BLaER1 treated with 17β-estradiol and CSF1 and Interleukin-3, amounts not matched to agents 10 nM and 100 nM (cell line): ENCODE results near the gene DHX38.
"Not testable (repeated sequence)": the region's sequence is repeated elsewhere in the genome, so short reads cannot be mapped to it uniquely, and the experiment has no call there.

ENCODE experiments used
- H3K27ac ChIP-seq, 11 experiments: shearing (Covaris generic); formaldehyde crosslinking; 2 replicates each; pipeline ENCODE4 v1.8.1; 2022
- H3K27me3 ChIP-seq, 11 experiments: shearing (Covaris generic); formaldehyde crosslinking; 2 replicates each; pipeline ENCODE4 v1.8.1; 2022
- H3K36me3 ChIP-seq, 11 experiments: shearing (Covaris generic); formaldehyde crosslinking; 2 replicates each; pipeline ENCODE4 v1.8.1; 2022
- H3K4me1 ChIP-seq, 10 experiments: shearing (Covaris generic); formaldehyde crosslinking; 2 replicates each; pipeline ENCODE4 v1.8.1; 2022
- H3K4me2 ChIP-seq, 11 experiments: shearing (Covaris generic); formaldehyde crosslinking; 2 replicates each; pipeline ENCODE4 v1.8.1; 2022
- H3K4me3 ChIP-seq, 10 experiments: shearing (Covaris generic); formaldehyde crosslinking; 2 replicates each; pipeline ENCODE4 v1.8.1; 2022
- H3K9ac ChIP-seq, 11 experiments: shearing (Covaris generic); formaldehyde crosslinking; 2 replicates each; pipeline ENCODE4 v1.8.1; 2022
- H3K9me3 ChIP-seq, 11 experiments: shearing (Covaris generic); formaldehyde crosslinking; replicated peaks in 1 of 11; 2 replicates each; pipeline ENCODE4 v1.8.1; 2022
- H4K20me1 ChIP-seq, 11 experiments: shearing (Covaris generic); formaldehyde crosslinking; 2 replicates each; pipeline ENCODE4 v1.8.1; 2022
- Cebpa-rat ChIP-seq, 11 experiments: shearing (Covaris generic); IDR thresholded peaks; 2 replicates each; pipeline ENCODE4 v1.8.1; 2022

DHX38 gene

DNA sequence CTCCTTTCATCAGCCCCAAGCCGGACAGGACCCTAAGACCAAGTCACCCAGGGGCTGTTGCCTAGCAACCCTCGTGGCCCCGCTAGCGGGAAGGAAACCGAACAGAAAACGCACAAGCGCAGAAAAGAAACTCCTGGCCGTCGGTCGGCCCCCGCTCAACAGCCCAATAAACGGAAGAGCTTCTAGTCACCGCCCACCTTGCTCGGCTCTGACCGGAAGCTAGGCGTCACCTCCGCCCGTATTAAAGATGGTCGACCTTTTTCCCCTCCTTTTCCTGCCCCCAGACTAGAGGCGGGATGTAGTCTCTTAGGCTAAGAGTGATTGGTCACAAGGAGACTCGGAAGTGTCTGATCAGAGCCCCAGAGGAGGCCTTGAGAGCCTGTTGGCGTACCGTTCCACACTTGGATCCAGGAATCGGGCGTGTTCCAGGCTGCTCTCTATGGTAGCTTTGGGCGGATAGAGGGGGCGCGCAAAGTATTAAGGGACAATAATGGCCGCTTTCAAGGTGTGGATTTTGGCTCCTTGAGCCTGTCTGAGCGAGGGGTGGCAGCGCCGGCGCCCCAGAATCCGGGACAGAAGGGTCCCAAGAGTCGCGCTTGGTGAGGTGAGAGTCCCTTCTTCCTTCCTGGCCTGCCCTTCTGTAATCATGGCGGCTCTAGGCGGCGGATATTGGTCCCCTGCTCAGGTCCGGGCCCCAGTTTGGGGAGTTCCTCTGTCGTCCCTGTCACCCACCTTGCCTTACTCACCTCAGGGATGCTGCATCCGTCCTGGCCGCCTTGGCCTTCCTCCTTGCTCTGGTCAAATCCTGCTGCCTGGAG is at the start of gene DHX38, which contains the start of gene TXNL4B:
Gene DHX38, plus strand, starts transcription at position 400 of the 818 bp plus-strand sequence. CDS start 2,311 bp downstream, outside the sequence.
Gene TXNL4B, minus strand, starts transcription at position 173 of the 818 bp plus-strand sequence. CDS start 2,871 bp downstream, outside the sequence.
- no peaks in the 10 kb centered on the region for H3K27me3 ChIP-seq
- peak within 1 kb of the TSS; percentile 81 to 95 (median 92) for H3K9ac ChIP-seq
- H3K9me3 ChIP-seq: no peaks in the 10 kb centered on the region
- peak within 1 kb of the TSS; percentile 81 to 93 (median 90) for H3K27ac ChIP-seq
- peak within 1 kb of the TSS; percentile 87 to 97 (median 94) for H3K4me2 ChIP-seq
- no peak for TF ChIP-seq Cebpa-rat (IDR thresholded peaks at IDR 0.05)
- peaks cover 8 to 87% (median 50%) of the 10 kb centered on the region in 11 experiments; a peak in 18 of 22 replicates for H4K20me1 ChIP-seq
- peaks cover 52 to 63% (median 56%) of the 10 kb centered on the region in 11 experiments for H3K36me3 ChIP-seq
- H3K4me3 ChIP-seq: peak within 1 kb of the TSS; percentile 73 to 99 (median 90)
- peaks cover 31 to 42% (median 37%) of the 10 kb centered on the region in 10 experiments for H3K4me1 ChIP-seq

DNA sequence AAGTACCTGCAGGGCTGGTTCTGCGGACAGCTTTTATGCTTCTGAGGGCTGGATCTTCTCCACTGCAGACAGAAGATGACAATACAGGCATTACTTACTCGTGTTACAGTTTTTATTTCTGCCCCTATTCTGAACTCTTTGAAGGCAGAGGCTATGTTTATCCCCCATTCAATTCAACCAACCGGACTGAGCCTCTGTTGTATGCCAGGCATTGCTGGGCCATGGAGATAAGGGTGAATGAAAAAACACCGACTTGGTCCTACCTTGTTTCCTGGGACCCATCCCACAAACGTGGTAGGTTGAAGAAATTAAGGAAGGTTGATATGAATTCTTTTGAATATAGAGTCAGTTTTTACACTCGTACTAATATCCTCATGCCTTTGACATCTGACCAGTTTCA is 49.4 kb upstream of the DHX38 start:
- Histone ChIP-seq H3K4me2 (peak overlapping the region in 1 of 11 experiments; percentile 5; a peak in 1 of 22 replicates), H3K27ac (no peak overlapping the region), H3K9me3 (peaks cover 11 to 33% (median 17%) of the 10 kb centered on the region in 11 experiments), H3K27me3 (no peaks in the 10 kb centered on the region), H4K20me1 (no peaks in the 10 kb centered on the region), H3K4me1 (peaks cover 6 to 13% (median 8%) of the 10 kb centered on the region in 10 experiments; a peak in 16 of 20 replicates), H3K36me3 (peaks cover 0 to 41% (median 25%) of the 10 kb centered on the region in 11 experiments; a peak in 17 of 22 replicates), H3K4me3 (no peak overlapping the region), H3K9ac (no peak overlapping the region)
- TF ChIP-seq Cebpa-rat (IDR thresholded peaks at IDR 0.05): no peak

- peaks cover 0 to 47% (median 31%) of the 10 kb centered on the region in 11 experiments; a peak in 19 of 22 replicates for H3K36me3 ChIP-seq
- no peak for TF ChIP-seq Cebpa-rat (IDR thresholded peaks at IDR 0.05)
- no peaks in the 10 kb centered on the region for H3K27me3 ChIP-seq
- H3K4me1 ChIP-seq: peaks cover 6 to 13% (median 8%) of the 10 kb centered on the region in 10 experiments; a peak in 16 of 20 replicates
- no peak overlapping the region for H3K27ac ChIP-seq
- peak overlapping the region in 1 of 11 experiments; percentile 5; a peak in 1 of 22 replicates for H3K4me2 ChIP-seq
- no peaks in the 10 kb centered on the region for H4K20me1 ChIP-seq
- no peak overlapping the region for H3K4me3 ChIP-seq
- H3K9ac ChIP-seq: no peak overlapping the region
- H3K9me3 ChIP-seq: peaks cover 17 to 39% (median 23%) of the 10 kb centered on the region in 11 experiments
Measured at GRCh38 chr16:72044825-72045359, 48.8 kb upstream of the DHX38 start.

- H3K4me1 ChIP-seq: peaks cover 0 to 41% (median 29%) of the 10 kb centered on the region in 10 experiments; a peak in 16 of 20 replicates
- peaks cover 0 to 29% (median 15%) of the 10 kb centered on the region in 11 experiments; a peak in 16 of 22 replicates for H3K36me3 ChIP-seq
- no peak for TF ChIP-seq Cebpa-rat (IDR thresholded peaks at IDR 0.05)
Measured at GRCh38 chr16:72049110-72049509, 44.5 kb upstream of the DHX38 start.

DNA sequence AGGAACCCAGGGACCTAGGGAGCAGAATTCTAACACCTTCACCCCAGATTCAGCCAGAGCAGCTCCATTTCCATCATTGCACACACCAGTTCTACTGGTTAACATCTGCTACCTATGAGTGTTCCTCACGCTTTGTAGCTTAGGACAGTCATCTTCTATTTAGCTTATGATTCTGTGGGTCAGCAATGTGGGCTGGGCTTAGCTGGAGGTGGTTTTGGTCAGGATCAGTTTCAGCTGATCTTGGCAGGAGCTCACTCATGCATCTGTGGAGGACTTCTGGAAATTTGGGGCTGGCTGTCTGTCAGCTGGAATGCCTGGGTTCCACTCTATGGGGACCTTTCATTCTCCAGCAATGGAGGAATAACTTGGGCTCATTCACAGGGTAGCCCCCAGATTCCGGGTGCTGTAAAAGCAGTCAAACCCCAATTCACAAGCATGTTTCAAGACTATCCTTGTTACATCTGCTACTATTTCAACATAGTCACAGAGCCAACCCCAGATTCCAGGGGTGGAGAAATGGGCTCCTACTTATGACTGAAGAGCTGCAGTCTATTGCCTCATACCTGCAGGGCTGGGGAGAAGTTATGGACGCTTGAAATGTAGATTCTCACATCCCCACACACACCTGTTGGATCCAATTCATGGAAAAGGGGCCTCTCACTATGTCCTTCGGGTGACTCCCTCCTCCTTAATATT is 42.7 kb upstream of the DHX38 start:
- Histone ChIP-seq H3K4me3 (peak overlapping the region in 3 of 10 experiments; percentile 1 to 11 (median 1); a peak in 2 of 20 replicates), H3K9me3 (peaks cover 24 to 64% (median 35%) of the 10 kb centered on the region in 11 experiments), H3K9ac (no peak overlapping the region), H4K20me1 (no peaks in the 10 kb centered on the region), H3K27me3 (no peaks in the 10 kb centered on the region), H3K36me3 (peaks cover 0 to 28% (median 13%) of the 10 kb centered on the region in 11 experiments; a peak in 13 of 22 replicates), H3K27ac (peak overlapping the region in 7 of 11 experiments; percentile 5 to 66 (median 54); a peak in 11 of 22 replicates), H3K4me1 (peaks cover 0 to 50% (median 34%) of the 10 kb centered on the region in 10 experiments; a peak in 16 of 20 replicates), H3K4me2 (peak overlapping the region in 6 of 11 experiments; percentile 7 to 46 (median 20); a peak in 4 of 22 replicates)
- TF ChIP-seq Cebpa-rat (IDR thresholded peaks at IDR 0.05): 0 out of 22 replicates have a peak, but pooled peaks of 1 of the 11 experiments have one; percentile 8

More at GRCh38 chr16:72049110-72049509, 44.5 kb upstream of the DHX38 start:
- no peak overlapping the region for H3K4me2 ChIP-seq
- H3K27ac ChIP-seq: no peak overlapping the region
- H4K20me1 ChIP-seq: no peaks in the 10 kb centered on the region
- H3K4me3 ChIP-seq: no peak overlapping the region
- peaks cover 24 to 64% (median 35%) of the 10 kb centered on the region in 11 experiments for H3K9me3 ChIP-seq
- no peak overlapping the region for H3K9ac ChIP-seq
- H3K27me3 ChIP-seq: no peaks in the 10 kb centered on the region

- Histone ChIP-seq H3K4me3 (no peak overlapping the region), H3K27ac (peak overlapping the region in 7 of 11 experiments; percentile 21 to 66 (median 54); a peak in 11 of 22 replicates), H3K4me2 (peak overlapping the region in 8 of 11 experiments; percentile 24 to 50 (median 42); a peak in 13 of 22 replicates), H4K20me1 (no peaks in the 10 kb centered on the region), H3K36me3 (peaks cover 0 to 28% (median 13%) of the 10 kb centered on the region in 11 experiments; a peak in 13 of 22 replicates), H3K9me3 (peaks cover 24 to 63% (median 35%) of the 10 kb centered on the region in 11 experiments), H3K4me1 (peaks cover 0 to 50% (median 34%) of the 10 kb centered on the region in 10 experiments; a peak in 16 of 20 replicates), H3K27me3 (no peaks in the 10 kb centered on the region), H3K9ac (0 out of 22 replicates have a peak overlapping the region, but pooled peaks of 1 of the 11 experiments have one; percentile 22)
- peak in 5 of 11 experiments; percentile 27 to 87 (median 37); a peak in 8 of 22 replicates for TF ChIP-seq Cebpa-rat (IDR thresholded peaks at IDR 0.05)
Measured at GRCh38 chr16:72051818-72052217, 41.8 kb upstream of the DHX38 start.

- H3K9ac ChIP-seq, H4K20me1 ChIP-seq, H3K27me3 ChIP-seq, H3K4me3 ChIP-seq: not testable (repeated sequence)
- Histone ChIP-seq H3K27ac (peak within 1 kb of the TSS in 5 of 11 experiments; percentile 4 to 66 (median 30); a peak in 9 of 22 replicates), H3K4me1 (peaks cover 0 to 50% (median 34%) of the 10 kb centered on the region in 10 experiments; a peak in 16 of 20 replicates), H3K4me2 (peak within 1 kb of the TSS in 8 of 11 experiments; percentile 4 to 35 (median 28); a peak in 11 of 22 replicates), H3K9me3 (peaks cover 13 to 46% (median 18%) of the 10 kb centered on the region in 11 experiments), H3K36me3 (peaks cover 0 to 22% (median 12%) of the 10 kb centered on the region in 11 experiments; a peak in 13 of 22 replicates)
- TF ChIP-seq Cebpa-rat (IDR thresholded peaks at IDR 0.05): peak in 1 of 11 experiments; percentile 22; a peak in 1 of 22 replicates
Measured at GRCh38 chr16:72054254-72054847, 39.3 kb upstream of the DHX38 start, which contains the start of gene HP. Gene HP, plus strand, starts transcription at chr16:72054505. Its CDS starts 148 bp downstream, at chr16:72054653.
